Prostate gland (tissue), 2 donors: ENCODE data around the gene CAMK2B.

Experiments
- POLR2A ChIP-seq: fragments of 450-650 bp; IDR thresholded peaks from one replicate; pipeline ENCODE4 v1.6.1; 2016; ENCODE audit warnings: antibody characterized with exemption, mild to moderate bottlenecking
- POLR2AphosphoS5 ChIP-seq: sonication (generic); formaldehyde crosslinking; IDR thresholded peaks from one replicate; pipeline ENCODE4 v1.6.1; 2017; ENCODE audit warnings: antibody characterized with exemption
- TF ChIP-seq, protein P1 (sequence below), 4 experiments: fragments of 200-600 bp in 2 of 4; fragments of 450-650 bp in 2 of 4; sonication (generic) in 2 of 4; IDR thresholded peaks; 1 replicate in 3 of 4; 2 replicates in 1 of 4; pipeline ENCODE4 v1.5.1; 2016 to 2019; ENCODE audit warnings: antibody characterized with exemption in 4 of 4, mild to moderate bottlenecking in 2 of 4, moderate library complexity in 2 of 4

DNA sequence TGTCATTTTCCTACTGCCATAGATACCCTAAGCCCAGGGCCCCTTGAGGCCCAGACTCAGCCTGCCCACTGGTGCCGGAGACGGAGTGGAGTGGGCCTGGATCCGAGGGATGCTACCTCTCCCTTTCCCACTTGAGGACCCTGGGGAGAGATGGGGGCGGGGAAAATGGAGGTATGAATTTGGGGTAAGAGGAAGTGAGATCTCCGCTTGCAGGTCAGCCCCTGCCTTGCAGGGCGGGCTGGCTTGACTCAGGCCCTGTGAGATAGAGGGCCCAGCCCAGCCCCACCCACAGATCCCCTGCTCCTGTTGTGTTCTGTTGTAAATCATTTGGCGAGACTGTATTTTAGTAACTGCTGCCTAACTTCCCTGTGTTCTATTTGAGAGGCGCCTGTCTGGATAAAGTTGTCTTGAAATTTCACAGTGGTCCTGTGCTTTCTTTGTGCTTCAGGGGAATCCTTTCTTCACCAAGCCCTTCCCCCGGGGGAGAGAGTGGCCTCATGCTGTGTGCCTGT lies 111.5 kb downstream of the CAMK2B start:
- TF ChIP-seq POLR2A = no peak
- TF ChIP-seq, protein P1, sequence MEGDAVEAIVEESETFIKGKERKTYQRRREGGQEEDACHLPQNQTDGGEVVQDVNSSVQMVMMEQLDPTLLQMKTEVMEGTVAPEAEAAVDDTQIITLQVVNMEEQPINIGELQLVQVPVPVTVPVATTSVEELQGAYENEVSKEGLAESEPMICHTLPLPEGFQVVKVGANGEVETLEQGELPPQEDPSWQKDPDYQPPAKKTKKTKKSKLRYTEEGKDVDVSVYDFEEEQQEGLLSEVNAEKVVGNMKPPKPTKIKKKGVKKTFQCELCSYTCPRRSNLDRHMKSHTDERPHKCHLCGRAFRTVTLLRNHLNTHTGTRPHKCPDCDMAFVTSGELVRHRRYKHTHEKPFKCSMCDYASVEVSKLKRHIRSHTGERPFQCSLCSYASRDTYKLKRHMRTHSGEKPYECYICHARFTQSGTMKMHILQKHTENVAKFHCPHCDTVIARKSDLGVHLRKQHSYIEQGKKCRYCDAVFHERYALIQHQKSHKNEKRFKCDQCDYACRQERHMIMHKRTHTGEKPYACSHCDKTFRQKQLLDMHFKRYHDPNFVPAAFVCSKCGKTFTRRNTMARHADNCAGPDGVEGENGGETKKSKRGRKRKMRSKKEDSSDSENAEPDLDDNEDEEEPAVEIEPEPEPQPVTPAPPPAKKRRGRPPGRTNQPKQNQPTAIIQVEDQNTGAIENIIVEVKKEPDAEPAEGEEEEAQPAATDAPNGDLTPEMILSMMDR (IDR thresholded peaks at IDR 0.05) = no peak
- no peak for TF ChIP-seq POLR2AphosphoS5
